Measurements from ENCODE around the gene ILKAP.

Gene ILKAP

DNA sequence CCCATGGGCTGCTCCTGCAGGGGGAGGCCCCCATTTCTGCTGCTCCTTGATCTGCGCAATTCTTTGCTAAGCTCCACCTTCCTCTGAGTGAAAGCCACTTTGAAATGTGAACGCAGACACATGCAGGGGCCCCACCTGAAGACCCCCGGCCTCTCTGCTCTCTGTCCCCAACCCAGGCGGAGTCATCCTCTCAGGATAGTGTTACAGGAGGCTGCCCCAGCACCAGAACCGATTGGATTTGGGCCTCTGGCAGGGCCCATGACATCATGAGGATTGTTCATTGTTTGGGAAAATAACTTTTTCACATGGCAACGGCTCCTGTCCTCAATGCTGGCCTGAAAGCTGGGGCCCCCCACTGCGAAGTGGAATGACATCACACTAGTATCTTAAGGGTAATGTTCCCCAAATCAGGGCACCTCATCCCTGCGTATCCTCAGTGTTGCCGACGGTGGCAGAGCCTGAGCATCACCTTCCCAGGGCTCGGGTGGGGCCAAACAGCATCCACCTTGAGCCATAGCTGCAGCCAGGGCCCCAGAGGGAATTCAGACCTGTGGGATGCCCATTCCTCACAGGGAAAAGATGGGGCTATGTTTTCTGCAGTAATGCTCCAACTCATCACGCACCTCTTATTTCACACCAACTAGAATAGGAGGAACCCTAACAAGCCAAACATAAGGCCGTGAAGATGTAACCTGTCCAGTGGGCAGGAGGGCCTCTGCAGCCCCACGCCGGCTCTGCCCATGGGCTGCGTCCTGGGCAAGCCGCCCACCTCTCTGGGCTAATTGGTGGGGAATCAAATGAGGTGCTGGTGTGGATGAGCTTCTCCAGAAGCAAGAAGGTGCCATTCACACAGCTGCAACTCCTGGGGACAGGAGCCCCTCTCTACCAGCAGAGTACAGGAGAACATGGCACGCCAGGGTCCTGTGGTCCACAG is 47.5 kb downstream of the ILKAP start:
- DNase-seq (ENCODE audit: extremely low read depth, low read depth) = no peak
- no peak overlapping the region for H3K4me3 ChIP-seq (replicated peaks; ENCODE audit: low read depth, low read length)
- TF ChIP-seq, protein P1, sequence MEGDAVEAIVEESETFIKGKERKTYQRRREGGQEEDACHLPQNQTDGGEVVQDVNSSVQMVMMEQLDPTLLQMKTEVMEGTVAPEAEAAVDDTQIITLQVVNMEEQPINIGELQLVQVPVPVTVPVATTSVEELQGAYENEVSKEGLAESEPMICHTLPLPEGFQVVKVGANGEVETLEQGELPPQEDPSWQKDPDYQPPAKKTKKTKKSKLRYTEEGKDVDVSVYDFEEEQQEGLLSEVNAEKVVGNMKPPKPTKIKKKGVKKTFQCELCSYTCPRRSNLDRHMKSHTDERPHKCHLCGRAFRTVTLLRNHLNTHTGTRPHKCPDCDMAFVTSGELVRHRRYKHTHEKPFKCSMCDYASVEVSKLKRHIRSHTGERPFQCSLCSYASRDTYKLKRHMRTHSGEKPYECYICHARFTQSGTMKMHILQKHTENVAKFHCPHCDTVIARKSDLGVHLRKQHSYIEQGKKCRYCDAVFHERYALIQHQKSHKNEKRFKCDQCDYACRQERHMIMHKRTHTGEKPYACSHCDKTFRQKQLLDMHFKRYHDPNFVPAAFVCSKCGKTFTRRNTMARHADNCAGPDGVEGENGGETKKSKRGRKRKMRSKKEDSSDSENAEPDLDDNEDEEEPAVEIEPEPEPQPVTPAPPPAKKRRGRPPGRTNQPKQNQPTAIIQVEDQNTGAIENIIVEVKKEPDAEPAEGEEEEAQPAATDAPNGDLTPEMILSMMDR (IDR thresholded peaks at IDR 0.05; ENCODE audit: low read depth, low read length, missing control alignments) = no peak

DNA sequence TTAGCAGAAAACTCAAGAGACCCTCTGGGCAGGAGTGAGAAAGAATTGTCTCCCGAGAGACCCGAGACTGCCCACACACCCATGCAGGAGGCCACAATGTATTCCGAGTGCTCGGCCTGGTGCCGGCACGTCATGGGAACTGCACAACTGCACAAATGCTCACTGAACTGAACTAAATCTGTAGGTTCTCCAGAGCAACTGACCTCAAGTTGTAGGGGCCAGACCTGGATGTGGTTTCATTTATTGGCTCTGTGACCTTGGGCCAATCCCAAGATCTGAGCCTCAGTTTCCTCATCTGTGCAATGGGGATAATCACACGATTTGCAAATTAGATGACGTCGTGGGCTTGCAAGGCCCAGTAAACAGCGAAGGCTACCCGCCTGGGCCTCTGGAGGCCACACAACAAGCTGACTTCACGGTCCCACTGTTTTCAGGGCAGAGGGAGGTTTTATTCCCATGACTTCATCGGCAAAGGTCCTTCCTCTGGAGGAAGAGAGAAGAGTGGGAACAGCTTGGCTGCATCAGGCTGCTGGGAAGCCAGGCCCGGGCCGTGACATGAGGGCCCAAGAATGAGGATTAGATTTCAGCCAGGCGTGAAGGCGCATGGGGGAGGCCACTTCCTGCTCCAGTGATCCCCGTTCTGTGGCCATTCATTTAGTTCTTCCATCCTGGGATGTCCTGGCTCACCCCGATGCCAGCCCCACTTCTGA is 48.3 kb downstream of the ILKAP start:
- TF ChIP-seq, protein P1 (IDR thresholded peaks at IDR 0.05; ENCODE audit: low read depth, low read length, missing control alignments) = no peak
- DNase-seq (ENCODE audit: extremely low read depth, low read depth) = no peak
- H3K4me3 ChIP-seq (replicated peaks; ENCODE audit: low read depth, low read length) = no peak overlapping the region

DNA sequence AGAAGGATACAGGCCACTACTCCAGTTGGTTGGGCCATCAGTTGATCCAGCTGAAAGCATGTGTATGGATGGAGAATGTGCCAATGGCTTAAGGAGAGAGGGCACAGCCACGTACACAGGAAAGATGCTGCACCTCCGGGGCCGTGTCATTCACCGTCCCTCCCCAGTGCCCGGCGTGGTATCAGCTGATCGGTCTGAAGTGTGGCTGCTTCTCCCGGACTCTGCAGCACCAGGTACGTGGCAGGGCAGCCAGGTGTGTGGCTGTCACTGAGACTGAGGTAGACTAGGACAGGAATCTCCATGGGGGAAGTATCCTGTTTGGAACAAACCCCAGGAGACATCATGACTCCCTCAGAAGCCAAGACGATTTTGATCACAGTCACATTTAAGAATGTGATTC is 48.9 kb downstream of the ILKAP start:
- DNase-seq (ENCODE audit: extremely low read depth, low read depth) = no peak
- no peak overlapping the region for H3K4me3 ChIP-seq (replicated peaks; ENCODE audit: low read depth, low read length)
- TF ChIP-seq, protein P1 (IDR thresholded peaks at IDR 0.05; ENCODE audit: low read depth, low read length, missing control alignments) = no peak

DNA sequence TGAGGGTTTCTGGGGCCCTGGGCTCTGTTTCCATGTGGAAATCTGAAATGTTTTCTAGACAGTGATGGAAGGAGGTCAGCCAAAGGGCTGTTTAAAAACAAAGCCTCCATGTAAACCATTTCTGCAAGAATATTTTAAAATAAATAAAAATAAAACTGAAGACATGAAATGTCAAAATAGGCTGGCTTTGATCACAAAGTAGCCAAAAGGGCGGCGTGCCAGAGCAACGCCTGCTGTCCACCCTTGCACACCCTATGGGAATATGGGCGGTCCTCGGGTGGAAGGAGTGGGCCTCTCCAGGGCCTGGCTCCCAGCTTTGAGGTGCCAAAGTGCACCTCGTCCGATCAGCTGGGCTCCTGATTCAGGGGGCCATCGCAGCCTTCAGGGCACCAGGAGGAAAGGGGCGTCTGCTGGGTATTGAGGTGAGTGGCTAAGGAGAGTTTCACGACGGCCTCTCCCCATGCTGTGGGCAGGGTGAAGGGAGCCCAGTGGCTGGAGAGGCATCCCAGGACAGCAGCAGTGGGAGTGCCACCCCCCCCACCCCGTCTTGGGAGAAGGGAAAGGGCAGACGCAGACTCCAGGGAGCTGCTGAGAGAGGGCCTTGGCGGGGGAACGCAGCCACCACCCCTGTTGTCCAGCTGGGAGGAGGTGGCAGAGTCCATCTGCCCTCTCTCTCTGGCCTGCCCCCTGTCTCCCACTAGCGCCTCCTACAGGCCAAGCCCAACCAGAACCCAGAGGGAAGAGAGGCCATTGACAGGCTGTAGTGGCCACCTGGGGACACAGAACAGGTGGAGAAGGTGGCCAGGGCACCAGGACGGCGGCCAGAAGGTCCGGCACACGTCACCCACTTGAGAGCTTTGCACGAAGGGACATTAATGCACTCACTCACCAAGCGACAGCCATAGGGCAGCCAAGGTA is 50.5 kb downstream of the ILKAP start:
- TF ChIP-seq, protein P1 (IDR thresholded peaks at IDR 0.05; ENCODE audit: low read depth, low read length, missing control alignments) = peak; percentile 27
- no peak overlapping the region for H3K4me3 ChIP-seq (replicated peaks; ENCODE audit: low read depth, low read length)
- no peak for DNase-seq (ENCODE audit: extremely low read depth, low read depth)

DNA sequence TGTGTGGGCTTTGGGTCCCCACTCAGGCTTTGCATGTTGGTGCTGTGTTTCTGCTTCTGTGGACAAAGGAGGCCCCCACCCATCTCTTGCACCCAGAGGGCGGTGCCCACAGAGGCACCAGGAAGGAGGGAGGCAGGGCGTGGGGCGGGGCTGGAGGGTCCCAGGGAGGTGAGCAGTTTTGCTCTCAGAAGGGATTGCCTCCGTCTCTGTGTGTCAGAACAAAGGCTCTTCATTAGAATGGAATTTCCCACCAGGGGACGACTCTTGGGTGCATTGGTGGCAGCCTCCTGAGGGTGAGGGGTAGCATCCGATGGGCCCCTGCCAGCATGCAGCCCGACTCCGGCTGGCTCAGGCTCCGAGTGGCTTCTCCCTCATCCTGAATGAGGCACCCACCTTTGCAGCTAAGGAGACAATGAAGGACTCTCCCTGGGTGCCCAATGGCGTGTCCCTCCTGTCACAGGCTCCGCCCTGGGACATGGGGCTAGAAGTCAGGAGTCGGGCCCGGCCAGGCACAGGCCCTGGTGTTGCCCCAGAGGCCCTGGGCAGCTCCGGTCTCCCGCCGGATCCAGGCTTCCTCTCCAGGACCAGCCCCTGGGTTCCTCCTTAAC is 51.8 kb downstream of the ILKAP start:
- no peak for DNase-seq (ENCODE audit: extremely low read depth, low read depth)
- TF ChIP-seq, protein P1 (IDR thresholded peaks at IDR 0.05; ENCODE audit: low read depth, low read length, missing control alignments) = no peak
- H3K4me3 ChIP-seq (replicated peaks; ENCODE audit: low read depth, low read length) = no peak overlapping the region

DNA sequence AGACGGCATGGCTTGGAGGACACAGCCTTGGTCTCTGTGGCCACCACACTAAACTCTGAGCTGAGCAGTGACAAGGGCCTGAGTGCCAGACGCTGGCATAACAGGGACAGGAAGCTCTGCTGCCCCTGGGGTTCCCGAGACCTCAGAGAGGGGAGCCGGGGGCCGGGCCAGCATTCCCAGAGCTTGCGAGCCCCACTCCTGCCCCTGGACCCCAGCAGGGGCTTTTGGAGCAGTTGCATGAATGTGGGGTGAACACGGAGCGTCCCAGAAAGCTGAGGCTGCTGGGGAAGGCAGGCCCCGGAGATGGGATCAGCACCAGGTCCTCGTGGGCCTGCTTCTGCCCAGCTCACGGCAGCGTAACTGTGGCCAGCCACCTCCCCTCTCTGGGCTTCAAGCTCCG is 52.3 kb downstream of the ILKAP start:
- no peak overlapping the region for H3K4me3 ChIP-seq (replicated peaks; ENCODE audit: low read depth, low read length)
- TF ChIP-seq, protein P1 (IDR thresholded peaks at IDR 0.05; ENCODE audit: low read depth, low read length, missing control alignments) = no peak
- no peak for DNase-seq (ENCODE audit: extremely low read depth, low read depth)

All from HFF-Myc (cell line).